Muscle of back (tissue), 13 donors: Measurements from ENCODE around the gene RHOV. TPM values are rescaled to one million over a fixed set of nuclear protein-coding genes. Genes with fewer than 3 reads are reported as not detected.
A peak's percentile ranks its signal among the peaks of the same experiment; 100 is the strongest.

Source experiments
- DNase-seq, 3 donors: peaks; one replicate each; pipeline versions ENCODE4 v3.0.0 to v3.0.0-alpha.2; 2013
- long read RNA-seq, 9 donors: transcript quantifications; one replicate each; lab custom pipeline, GENCODE V29; 2026
- polyA plus RNA-seq, 10 donors: library from polyadenylated mRNA; unstranded; fragments of 120-200 nt; gene quantifications; one replicate each; pipeline ENCODE4 v1.2.1, GENCODE V29; 2013; ENCODE audit not compliant: insufficient read length in 10 of 10

Gene RHOV
- polyA plus RNA-seq, result 1 to 10 TPM in 2 of 10 donors, under 1 TPM in 8; 0.12 to 4.4 (median 0.24) TPM
- long read RNA-seq, donor 1, result 0 reads
- long read RNA-seq, donor 2, result 0 reads
- long read RNA-seq, donor 3, result 0 reads
- long read RNA-seq, donor 4, result 0 reads
- long read RNA-seq, donor 5, result 0 reads
- long read RNA-seq, donor 6, result 0 reads
- long read RNA-seq, donor 7, result 0 reads
- long read RNA-seq, donor 8, partial matches to known transcripts, result 0 of 1 reads
- long read RNA-seq, donor 8, other reads (novel, unspliced or antisense), result 0 of 1 reads
- long read RNA-seq, donor 9, result 0 reads

- peak in 1 of 3 donors; percentile 57 for DNase-seq
These were observed at the start of gene RHOV for GRCh38 chr15:40873694-40874561. Gene RHOV, minus strand, starts transcription at chr15:40874234. Its CDS starts 95 bp downstream, at chr15:40874139.

GRCh38 chr15:40923551-40923950 is 49.5 kb upstream of the RHOV start:
- DNase-seq, result no peak

DNA sequence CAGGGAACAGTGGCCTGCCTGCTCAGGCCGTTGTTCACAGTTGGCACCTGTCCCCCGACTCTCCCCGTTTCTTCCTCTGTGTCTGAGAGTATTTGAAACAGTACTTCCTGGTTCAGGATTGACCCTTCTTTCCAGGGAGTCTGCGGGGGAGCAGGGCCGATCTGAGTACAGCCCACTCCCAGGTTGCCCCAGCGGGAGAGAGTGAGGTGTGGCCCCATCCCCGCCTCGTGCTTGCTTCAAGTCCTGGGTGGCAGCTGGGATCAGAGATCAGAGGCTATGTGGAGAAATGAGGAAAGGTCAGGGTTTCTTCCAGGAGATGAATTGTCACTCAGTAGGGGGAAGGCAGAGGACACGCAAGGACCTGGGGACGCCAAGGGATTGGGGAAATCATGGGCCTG is 48.6 kb upstream of the RHOV start:
- DNase-seq, result no peak

- DNase-seq, result no peak
These were observed 48.0 kb upstream of the RHOV start for GRCh38 chr15:40921949-40922607.

- DNase-seq, result no peak
These were observed 44.9 kb upstream of the RHOV start for GRCh38 chr15:40918799-40919392.

GRCh38 chr15:40918146-40918798 is 44.2 kb upstream of the RHOV start:
- no peak for DNase-seq

GRCh38 chr15:40917585-40917984 is 43.6 kb upstream of the RHOV start:
- DNase-seq, result no peak

- DNase-seq, result no peak
These were observed 41.6 kb upstream of the RHOV start for GRCh38 chr15:40915679-40916078.

DNA sequence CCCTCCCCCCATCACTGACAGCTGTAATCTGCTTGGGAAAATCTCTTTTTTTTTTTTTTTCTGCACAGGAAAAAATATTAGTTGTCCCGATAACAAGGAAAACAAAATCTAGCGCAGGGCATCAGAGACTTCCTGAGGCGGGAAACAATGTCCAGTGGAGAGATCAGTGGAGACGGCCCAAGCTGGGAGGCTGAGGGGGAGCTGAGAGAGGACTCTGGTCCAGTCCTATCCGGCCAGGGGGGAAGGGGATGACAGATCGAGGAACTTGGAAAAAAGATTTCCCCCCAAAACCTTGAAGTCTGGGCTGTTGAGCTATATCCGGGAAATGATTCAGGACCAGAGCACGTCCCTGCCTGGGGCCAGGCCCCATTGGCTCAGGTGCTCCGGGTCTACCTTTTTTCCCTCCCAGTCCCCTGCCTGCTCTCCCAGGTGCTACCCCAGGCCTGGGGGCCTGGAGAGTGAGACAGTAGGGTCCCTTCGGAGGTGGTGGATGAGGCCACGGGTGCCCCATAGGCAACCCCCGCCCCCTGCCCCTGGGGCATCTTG is 41.2 kb upstream of the RHOV start:
- no peak for DNase-seq

DNA sequence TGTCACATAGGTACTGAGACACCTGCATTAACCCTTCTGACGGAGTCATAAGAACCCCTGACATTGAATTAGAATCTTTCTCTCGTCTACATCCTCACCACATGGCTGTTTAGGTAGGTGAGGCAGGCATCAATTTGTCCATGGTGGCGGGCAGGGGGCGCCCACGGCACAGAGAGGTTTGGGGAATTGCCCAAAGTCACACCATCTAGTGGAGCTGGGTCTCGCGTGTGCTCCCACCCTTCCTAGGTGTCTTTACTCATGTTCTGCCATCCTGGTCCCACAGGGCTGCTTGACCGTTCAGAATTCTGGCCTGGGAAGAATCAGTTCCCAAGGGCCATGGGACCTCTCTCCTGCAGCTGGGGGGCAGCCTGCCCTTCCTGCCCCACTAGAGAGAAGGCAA is 40.5 kb upstream of the RHOV start:
- no peak for DNase-seq

DNA sequence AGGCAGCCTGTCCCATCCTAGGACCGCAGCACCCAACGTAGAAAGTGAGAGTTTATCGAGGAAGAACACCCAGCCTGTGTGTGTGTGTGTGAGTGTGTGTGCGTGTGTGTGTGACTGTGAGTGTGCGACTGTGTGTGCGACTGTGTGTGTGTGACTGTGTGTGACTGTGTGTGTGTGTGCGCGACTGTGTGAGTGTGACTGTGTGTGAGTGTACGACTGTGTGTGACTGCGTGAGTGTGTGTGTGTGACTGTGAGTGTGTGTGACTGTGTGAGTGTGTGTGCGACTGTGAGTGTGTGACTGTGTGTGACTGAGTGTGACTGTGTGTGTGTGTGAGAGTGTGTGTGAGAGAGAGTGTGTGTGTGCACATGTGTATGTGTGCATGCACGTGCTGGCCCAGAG is 40.0 kb upstream of the RHOV start:
- no peak for DNase-seq

GRCh38 chr15:40912478-40912877 is 38.4 kb upstream of the RHOV start:
- no peak for DNase-seq

DNA sequence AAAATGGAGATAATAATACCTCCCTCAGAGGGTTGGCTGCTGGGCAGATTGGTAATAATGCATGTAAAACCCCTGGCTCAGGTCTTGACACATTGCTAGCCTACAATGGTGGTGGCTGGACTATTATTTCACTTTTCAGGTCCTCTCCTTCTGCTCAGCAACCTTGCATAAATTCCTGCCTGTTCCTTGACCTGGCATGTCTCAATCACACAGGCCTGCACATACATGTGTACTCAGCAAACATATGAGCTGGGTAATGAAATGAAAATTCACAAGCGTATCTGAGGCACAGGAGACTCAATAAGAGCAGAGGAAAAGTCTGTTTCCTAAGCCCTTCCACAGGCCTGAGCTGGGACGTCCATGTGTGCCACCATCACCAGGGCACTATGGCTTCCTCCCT is 37.7 kb upstream of the RHOV start:
- DNase-seq, result no peak

GRCh38 chr15:40911141-40911540 is 37.1 kb upstream of the RHOV start:
- DNase-seq, result peak in 1 of 3 donors; percentile 44

- DNase-seq, result peak in 1 of 3 donors; percentile 58
These were observed 35.9 kb upstream of the RHOV start for GRCh38 chr15:40909662-40910630.

DNA sequence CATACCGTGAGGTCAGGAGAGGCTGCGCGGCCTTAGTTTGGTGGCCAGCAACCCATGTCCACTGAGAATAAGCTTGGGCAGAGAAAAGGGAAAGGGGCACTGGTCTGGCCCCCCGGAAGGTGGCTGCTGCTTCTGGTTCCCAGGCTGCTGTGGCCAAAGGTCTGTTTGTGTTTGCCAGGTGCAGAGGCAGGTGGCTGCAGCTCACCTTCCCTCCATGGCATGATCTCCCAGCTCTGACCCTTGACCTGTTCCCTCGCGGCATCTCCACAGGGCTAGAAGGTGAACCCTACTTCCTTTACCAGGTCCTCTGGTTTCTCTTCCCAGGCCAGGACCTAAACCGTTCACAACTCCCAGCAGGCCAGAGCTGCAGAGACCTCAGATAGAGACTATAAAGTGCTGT is 34.1 kb upstream of the RHOV start:
- no peak for DNase-seq

DNA sequence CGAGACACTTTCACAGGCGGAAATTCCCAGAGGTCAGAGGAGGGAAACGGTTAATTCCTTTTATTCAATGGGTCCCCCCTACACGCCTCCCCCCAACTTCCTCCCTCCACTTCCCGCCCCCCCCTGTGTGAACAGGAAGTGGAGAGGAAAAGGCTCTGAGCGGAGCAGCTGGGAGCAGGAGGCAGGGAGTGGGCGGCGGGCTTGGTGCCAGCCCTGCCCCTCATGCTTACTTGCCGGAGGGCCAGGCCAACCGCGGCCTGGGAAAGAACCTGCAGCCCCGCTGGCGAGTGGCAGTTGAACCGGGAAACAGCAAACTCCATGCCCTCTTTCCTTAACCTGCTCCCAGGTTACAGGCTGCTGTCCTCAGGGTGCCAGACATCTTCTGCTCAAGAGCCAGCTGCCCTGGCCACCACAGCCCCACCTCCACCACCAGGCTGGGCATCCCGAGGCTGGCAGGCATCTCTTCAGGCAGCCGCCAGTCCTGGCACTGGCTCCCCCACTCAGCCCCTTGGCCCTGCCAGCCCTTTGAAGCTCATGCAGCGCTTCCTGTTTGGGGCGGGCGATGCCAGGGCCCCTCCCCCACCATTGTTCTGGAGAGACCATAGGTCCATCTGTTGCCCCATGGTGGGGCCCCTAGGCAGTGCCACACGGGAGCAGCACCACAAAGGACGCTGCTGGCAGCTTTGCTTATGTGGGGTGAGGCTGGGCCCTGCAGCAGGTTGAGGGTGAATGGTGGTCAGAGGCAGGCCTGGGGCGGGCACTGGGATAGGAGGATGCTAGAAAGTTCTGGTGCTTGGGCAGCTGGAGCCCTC is 33.2 kb upstream of the RHOV start:
- DNase-seq, result peak in 2 of 3 donors; percentile 59 to 83

DNA sequence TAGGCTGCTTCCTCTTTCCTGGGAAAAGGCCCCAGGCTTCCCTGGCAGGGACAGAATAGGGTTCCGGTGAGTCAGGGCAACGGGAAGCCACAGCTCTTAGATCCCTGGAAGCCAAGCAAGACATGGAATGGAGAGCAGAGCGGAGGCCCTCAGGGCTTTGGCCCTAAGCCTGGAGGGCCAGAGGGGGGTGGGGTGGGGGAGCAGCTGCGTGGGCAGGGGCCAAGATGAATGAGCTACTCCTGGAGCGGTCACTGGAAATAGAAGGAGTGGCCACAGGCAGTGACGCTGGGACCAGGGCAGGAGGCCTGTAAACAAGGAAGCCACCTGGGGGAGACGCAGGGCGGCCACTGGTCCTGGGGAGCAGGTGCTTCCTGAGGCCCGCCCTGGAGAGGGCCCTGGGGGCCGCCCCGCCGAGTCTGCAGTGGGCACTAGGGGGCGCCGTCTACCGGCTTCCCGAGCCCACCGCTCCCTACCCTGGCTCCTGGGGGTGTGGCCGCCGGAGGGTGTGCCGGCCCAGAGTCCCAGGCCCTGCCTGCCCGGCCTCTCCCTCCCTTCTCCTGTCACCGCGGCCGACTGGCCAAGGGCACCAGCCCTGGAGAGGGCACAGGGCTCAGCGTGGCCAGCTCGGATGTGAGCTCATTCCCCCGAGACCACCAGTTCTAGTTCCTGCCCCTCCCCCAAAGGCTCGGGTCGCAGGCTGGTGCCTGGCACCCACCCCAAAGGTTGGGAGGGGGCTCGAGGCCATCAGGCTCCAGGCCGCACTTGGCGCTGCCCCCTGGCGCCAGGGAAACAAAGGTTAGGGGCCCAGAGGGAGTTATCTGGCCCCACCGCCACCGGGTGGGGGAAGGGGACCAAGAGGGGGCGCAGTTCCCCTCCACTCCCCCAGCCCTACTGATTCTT is 32.3 kb upstream of the RHOV start:
- DNase-seq, result peak; percentile 87 to 95 (median 92)
